Upper lobe of left lung (tissue), 6 donors: ENCODE measurements around the gene EIF4E1B. TPM values are rescaled to one million over a fixed set of nuclear protein-coding genes. Genes with fewer than 3 reads are reported as not detected.

Source experiments
- ATAC-seq, 2 donors: fragments of 200-7000 bp; cut with Tn5 transposase; one replicate each; pipeline ENCODE4 v1.9.1; 2022; ENCODE audit warnings: mild to moderate bottlenecking in 2 of 2, moderate library complexity in 2 of 2; ENCODE audit not compliant: low FRiP score in 2 of 2
- DNase-seq, 2 donors: peaks; one replicate each; pipeline ENCODE4 v3.0.0-alpha.2; 2019 to 2020
- H3K27ac ChIP-seq, 4 donors: fragments of 200-600 bp; sonication (generic); one replicate each; pipeline ENCODE4 v1.5.1; 2016 to 2019
- H3K27me3 ChIP-seq, 4 donors: fragments of 200-600 bp; sonication (generic); one replicate each; pipeline ENCODE4 v1.5.1; 2017 to 2019
- H3K36me3 ChIP-seq, 4 donors: fragments of 200-600 bp; sonication (generic); one replicate each; pipeline ENCODE4 v1.5.1; 2016 to 2019
- H3K4me1 ChIP-seq, 4 donors: fragments of 200-600 bp; sonication (generic); one replicate each; pipeline ENCODE4 v1.5.1; 2018 to 2019
- H3K4me3 ChIP-seq, 4 donors: fragments of 200-600 bp; sonication (generic); one replicate each; pipeline ENCODE4 v1.5.1; 2017 to 2019; ENCODE audit warnings: mild to moderate bottlenecking in 2 of 4, moderate library complexity in 1 of 4
- H3K9me3 ChIP-seq, 4 donors: fragments of 200-600 bp; sonication (generic); one replicate each; pipeline ENCODE4 v1.5.1; 2018 to 2019
- CTCF ChIP-seq, 6 experiments: fragments of 450-650 bp in 4 of 6; fragments of 200-600 bp in 2 of 6; sonication (generic) in 2 of 6; IDR thresholded peaks; one replicate each; pipeline ENCODE4 v1.5.1; 2016 to 2019; ENCODE audit warnings: antibody characterized with exemption in 6 of 6
- EP300 ChIP-seq, 4 donors: sonication (generic); formaldehyde crosslinking; IDR thresholded peaks; one replicate each; pipeline ENCODE4 v1.5.1; 2017; ENCODE audit warnings: antibody characterized with exemption in 4 of 4, control low read depth in 2 of 4
- POLR2A ChIP-seq, 4 donors: fragments of 450-650 bp; IDR thresholded peaks; one replicate each; pipeline ENCODE4 v1.5.1; 2016 to 2017; ENCODE audit warnings: antibody characterized with exemption in 4 of 4, mild to moderate bottlenecking in 2 of 4
- POLR2AphosphoS5 ChIP-seq, 2 donors: sonication (generic); formaldehyde crosslinking; IDR thresholded peaks; one replicate each; pipeline ENCODE4 v1.5.1; 2017; ENCODE audit warnings: antibody characterized with exemption in 2 of 2
- WGBS, 2 donors: methylation state at CpG; one replicate each; pipeline ENCODE4 v1.1.5; 2017 to 2018; 5-methylcytosine and 5-hydroxymethylcytosine counted together
- total RNA-seq, 6 donors: library from RNA; depleted of rRNA in 4 of 6; stranded (reverse); fragments of >200 nt in 4 of 6; gene quantifications; one replicate each; pipeline versions ENCODE4 v1.1.0 to v1.2.1, GENCODE V29; 2016 to 2021
- donor health status: DM: no; HTN: no; CAD: no; lungs with moderate emphysema.
- donor health status: DM: no; HTN: yes; CAD: no; lungs with severe emphysema.

EIF4E1B gene
- total RNA-seq = not detected

- no peaks in the 10 kb centered on the region for H3K9me3 ChIP-seq
- no peaks in the 10 kb centered on the region for H3K36me3 ChIP-seq
- 1 to 4% methylated on average over 12 to 57 of the region's 94 CpGs for WGBS, 2 donors
- TF ChIP-seq POLR2AphosphoS5 (IDR thresholded peaks at IDR 0.05) (no peak), POLR2A (IDR thresholded peaks at IDR 0.05) (no peak), CTCF (IDR thresholded peaks at IDR 0.05) (no peak), EP300 (IDR thresholded peaks at IDR 0.05) (no peak)
- peaks cover 0 to 43% (median 23%) of the 10 kb centered on the region in 4 donors for H3K27me3 ChIP-seq
- H3K4me1 ChIP-seq = peaks cover 12 to 18% (median 13%) of the 10 kb centered on the region in 4 donors
- peak within 1 kb of the TSS in 3 of 4 donors; percentile 26 to 42 (median 32) for H3K4me3 ChIP-seq
- DNase-seq (peak in 1 of 2 donors; percentile 90), ATAC-seq (peak in 1 of 2 donors; percentile 70)
- H3K27ac ChIP-seq = no peak within 1 kb of the TSS
Measured at GRCh38 chr5:176629853-176630680, at the start of gene EIF4E1B, which contains the start of gene SNCB. TSS of gene EIF4E1B (plus strand) at chr5:176630675. CDS start at chr5:176642788, 12,113 bp downstream. TSS of gene SNCB (minus strand) at chr5:176630534. CDS start at chr5:176629654, 880 bp downstream.

- H3K9me3 ChIP-seq = peaks cover 0 to 20% (median 13%) of the 10 kb centered on the region in 4 donors
- DNase-seq (no peak), ATAC-seq (no peak)
- H3K4me1 ChIP-seq = no peaks in the 10 kb centered on the region
- H3K36me3 ChIP-seq = no peaks in the 10 kb centered on the region
- 84 to 93% methylated on average over 4 to 12 of the region's 12 CpGs for WGBS, 2 donors
- H3K27ac ChIP-seq = no peak overlapping the region
- H3K4me3 ChIP-seq = no peak overlapping the region
- TF ChIP-seq CTCF (IDR thresholded peaks at IDR 0.05) (no peak), POLR2A (IDR thresholded peaks at IDR 0.05) (no peak), POLR2AphosphoS5 (IDR thresholded peaks at IDR 0.05) (no peak), EP300 (IDR thresholded peaks at IDR 0.05) (no peak)
- H3K27me3 ChIP-seq = no peaks in the 10 kb centered on the region
Measured at GRCh38 chr5:176581361-176581760, 49.1 kb upstream of the EIF4E1B start.

- Histone ChIP-seq H3K4me1 (no peaks in the 10 kb centered on the region), H3K27me3 (no peaks in the 10 kb centered on the region), H3K9me3 (peaks cover 0 to 20% (median 13%) of the 10 kb centered on the region in 4 donors), H3K4me3 (no peak overlapping the region), H3K36me3 (no peaks in the 10 kb centered on the region), H3K27ac (no peak overlapping the region)
- no peak for DNase-seq
- no peak for ATAC-seq
- TF ChIP-seq POLR2A (IDR thresholded peaks at IDR 0.05) = no peak
- TF ChIP-seq EP300 (IDR thresholded peaks at IDR 0.05) = no peak
- TF ChIP-seq CTCF (IDR thresholded peaks at IDR 0.05) = no peak
- no peak for TF ChIP-seq POLR2AphosphoS5 (IDR thresholded peaks at IDR 0.05)
- 84 to 86% methylated on average over 4 of the region's 4 CpGs for WGBS, 2 donors
Measured at GRCh38 chr5:176583076-176583475, 47.4 kb upstream of the EIF4E1B start.

GRCh38 chr5:176587398-176587797 is 43.1 kb upstream of the EIF4E1B start:
- no peak for TF ChIP-seq CTCF (IDR thresholded peaks at IDR 0.05)
- no peak for TF ChIP-seq POLR2A (IDR thresholded peaks at IDR 0.05)
- no peak for TF ChIP-seq EP300 (IDR thresholded peaks at IDR 0.05)
- no peak for TF ChIP-seq POLR2AphosphoS5 (IDR thresholded peaks at IDR 0.05)
- Histone ChIP-seq H3K36me3 (no peaks in the 10 kb centered on the region), H3K4me1 (no peaks in the 10 kb centered on the region), H3K9me3 (peaks cover 0 to 20% (median 13%) of the 10 kb centered on the region in 4 donors), H3K27ac (no peak overlapping the region), H3K27me3 (no peaks in the 10 kb centered on the region), H3K4me3 (no peak overlapping the region)
- ATAC-seq = no peak
- WGBS, 2 donors = 85 to 89% methylated on average over 7 of the region's 7 CpGs
- no peak for DNase-seq
